GM12872 (cell line): ENCODE data around the gene MIAT.

Source experiments
- TF ChIP-seq, protein P1 (sequence below): IDR thresholded peaks from 3 replicates; pipeline ENCODE4 v1.5.1; 2011; ENCODE audit warnings: low read depth, mild to moderate bottlenecking, low read length, moderate library complexity; ENCODE audit not compliant: insufficient read depth

Gene MIAT

DNA sequence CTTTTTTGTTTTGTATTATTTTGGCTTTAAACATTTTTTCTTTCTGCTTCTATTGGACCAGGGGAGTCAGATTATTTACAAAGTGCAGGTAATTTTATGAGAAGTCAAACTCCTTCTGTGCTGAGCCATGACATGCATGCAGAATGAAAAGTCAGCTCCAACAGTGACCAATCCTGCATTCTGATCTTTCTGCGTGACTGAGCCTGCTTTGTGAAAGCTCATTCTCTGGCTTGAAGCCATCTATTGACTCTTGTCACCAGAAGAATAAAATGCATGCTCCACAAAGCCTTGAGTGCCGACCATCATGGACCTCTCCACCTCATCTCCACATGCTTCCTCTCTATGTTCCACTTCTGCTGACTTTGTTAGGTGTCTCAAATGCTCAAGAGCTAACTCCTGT lies 50.2 kb downstream of the MIAT start:
- TF ChIP-seq, protein P1, sequence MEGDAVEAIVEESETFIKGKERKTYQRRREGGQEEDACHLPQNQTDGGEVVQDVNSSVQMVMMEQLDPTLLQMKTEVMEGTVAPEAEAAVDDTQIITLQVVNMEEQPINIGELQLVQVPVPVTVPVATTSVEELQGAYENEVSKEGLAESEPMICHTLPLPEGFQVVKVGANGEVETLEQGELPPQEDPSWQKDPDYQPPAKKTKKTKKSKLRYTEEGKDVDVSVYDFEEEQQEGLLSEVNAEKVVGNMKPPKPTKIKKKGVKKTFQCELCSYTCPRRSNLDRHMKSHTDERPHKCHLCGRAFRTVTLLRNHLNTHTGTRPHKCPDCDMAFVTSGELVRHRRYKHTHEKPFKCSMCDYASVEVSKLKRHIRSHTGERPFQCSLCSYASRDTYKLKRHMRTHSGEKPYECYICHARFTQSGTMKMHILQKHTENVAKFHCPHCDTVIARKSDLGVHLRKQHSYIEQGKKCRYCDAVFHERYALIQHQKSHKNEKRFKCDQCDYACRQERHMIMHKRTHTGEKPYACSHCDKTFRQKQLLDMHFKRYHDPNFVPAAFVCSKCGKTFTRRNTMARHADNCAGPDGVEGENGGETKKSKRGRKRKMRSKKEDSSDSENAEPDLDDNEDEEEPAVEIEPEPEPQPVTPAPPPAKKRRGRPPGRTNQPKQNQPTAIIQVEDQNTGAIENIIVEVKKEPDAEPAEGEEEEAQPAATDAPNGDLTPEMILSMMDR = no peak

DNA sequence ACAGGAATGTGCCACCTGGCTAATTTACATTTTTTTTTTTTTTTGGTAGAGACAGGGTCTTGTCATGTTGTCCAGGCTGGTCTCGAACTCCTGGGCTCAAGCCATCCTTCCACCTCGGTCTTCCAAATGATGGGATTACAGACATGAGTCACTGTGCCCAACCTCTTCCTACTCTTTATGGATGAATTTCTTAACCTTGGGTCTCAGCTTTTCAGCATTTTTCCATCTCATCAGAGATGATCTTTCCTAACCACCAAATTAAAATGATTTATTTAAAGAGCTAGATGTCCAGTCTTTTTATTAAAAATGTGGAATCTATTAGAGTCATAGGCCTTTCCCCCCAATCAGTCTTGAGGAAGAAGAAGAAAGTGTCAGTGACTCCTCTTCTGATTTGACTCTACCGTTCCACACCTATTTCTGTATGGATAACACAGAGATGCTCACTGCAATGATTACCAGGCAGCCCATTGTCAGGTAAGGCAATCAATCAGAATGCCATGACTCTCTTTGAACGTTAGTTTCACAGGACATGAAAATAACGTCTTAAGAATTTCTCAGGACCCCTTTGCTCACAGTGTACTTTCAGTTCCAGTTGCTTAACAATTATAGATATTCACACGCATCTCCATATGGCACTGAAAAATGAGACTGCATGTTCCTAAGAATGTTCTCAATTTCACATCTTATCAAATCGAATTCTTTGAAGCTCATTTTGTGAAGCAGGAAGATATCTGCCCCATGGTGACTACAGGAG lies 51.0 kb downstream of the MIAT start:
- TF ChIP-seq, protein P1 = no peak

DNA sequence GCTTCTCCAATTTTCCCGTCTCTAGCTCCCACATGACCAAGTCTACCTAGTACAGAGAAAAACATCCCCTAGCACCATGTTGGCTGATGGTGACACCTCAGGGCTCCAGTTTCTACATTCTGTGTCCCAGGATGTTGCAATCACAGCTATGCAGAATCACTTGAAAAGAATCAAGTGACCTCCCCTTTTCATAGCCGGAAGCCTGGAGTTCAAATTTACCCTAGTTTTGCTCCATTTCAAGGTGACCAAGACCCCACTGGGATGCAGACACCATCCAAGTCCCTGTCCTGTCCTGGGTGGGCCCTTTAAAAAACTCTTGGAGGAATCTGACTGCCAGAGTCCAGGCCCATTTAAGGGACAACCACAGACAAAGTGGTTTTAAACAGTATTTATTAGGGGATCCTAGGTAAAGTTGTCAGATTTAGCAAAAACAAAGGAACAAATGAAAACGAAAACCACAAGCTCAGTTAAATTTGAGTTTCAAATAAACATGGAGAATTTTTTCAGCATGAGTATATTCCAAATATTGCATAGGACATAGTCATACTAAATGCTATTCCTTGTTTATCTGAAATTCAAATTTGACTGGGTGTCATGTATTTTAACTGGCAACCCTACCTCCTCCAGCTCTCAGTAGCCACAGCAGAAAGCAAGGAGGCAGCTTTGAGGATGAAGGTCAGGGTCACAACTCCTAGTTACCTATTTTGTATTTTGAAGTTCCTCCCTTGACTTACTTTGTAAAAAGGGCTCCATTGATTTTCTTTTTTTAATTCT lies 52.4 kb downstream of the MIAT start:
- TF ChIP-seq, protein P1 = no peak

DNA sequence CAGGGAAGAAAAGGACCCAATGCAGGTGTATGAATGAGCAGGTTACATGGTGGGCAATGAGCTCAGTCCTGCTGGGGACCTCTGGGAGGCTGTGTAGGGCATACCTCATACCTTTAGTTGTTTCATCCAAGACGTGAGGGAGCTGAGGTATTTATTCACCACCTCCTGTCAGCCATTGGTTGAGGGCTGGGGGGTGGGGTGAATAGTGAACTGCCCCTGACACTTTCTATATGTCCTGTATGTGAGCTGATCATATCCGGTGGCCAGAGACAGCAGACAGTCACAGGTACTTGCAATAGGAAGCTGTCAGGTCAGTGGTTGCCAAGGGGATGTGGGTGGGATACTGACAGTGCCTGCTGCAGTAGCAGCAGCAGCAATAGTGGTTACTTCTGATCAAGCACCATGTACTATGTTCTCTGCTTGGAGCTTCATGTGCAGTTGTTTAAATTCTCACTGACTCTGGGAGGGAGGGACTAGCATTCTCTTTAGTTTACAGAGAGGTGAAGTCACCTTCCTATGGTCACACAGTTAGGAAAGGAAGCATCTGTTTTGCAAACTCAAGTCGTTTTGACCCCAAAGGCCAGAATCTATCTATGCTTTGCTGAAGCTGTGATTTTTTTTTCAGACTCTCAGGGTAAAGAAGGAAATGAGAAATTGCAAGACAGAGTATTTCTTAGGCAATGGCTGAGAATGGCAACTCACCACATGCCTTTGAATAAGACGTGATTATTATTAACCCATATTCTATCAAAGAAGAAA lies 54.0 kb downstream of the MIAT start:
- TF ChIP-seq, protein P1 = no peak

DNA sequence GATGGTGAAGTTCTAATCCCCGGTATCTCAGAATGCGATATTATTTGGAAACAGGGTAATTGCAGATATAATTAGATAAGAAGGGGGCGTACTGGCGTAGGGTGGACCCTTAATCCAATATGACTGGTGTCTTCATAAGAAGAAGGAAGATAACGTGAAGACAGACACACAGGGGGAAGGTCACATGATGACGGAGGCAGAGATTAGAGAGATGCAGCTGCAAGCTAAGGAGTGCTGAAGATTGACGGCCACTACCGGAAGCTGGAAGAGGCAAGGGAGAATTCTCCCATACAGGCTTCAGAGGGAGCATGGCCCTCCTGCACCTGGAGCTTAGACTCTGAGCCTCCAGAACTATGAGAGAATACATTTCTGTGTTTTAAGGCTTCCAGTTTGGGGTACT lies 54.8 kb downstream of the MIAT start:
- TF ChIP-seq, protein P1 = no peak

DNA sequence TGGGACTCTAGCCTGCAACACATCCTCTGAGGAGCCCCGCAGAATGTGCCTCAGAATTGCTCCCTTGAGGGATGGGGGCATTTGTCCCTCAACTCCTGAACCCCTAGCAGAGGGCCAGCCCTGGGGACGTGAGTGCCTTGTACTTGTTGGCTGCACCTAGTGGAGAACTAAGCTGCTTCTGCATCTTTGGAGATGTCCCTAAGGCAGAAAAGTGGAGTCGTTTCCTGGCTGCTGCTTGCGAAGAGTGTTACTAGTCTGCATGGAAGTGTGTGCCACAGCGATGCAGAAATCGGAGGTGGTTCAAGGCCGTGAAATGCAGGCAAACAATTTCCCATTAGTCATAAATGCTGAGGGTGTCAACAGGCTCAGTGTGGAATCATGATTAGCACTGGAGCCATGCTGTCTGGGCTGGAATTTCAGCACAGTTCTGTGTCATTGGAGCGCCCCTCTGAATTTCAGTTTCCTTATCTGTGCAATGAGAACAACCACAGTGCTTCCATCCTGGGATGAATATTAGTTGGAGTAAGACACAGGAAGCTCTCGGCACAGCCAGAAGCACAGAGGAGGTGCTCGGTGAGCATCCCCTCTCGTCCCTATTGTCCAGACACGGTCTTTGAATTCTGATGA lies 56.5 kb downstream of the MIAT start:
- TF ChIP-seq, protein P1 = no peak

DNA sequence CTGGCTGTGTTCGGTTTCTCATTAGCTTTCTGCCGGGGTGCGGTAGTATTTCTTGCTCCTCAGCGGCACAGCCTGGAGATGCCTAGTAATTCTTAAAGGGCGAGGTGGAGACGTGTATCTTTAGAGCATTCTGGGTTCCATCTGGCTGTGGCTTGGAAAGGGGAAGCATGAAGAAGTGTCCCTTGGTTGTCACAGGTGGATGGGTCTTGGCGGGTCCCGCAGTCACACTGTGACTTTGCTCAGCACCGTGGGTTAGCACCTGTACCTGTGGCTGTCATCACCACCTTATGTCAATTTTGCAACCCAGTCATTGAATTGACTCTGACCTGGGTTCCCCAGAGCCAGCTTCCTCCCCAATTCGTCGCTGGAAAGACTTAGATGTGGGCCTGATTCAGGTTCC lies 57.6 kb downstream of the MIAT start:
- TF ChIP-seq, protein P1 = no peak
